Measurements from ENCODE around the gene LDLRAD3.

- TF ChIP-seq POLR2AphosphoS5 (IDR thresholded peaks at IDR 0.05; ENCODE audit: low read depth, low read length) (no peak), ZNF274 (IDR thresholded peaks at IDR 0.05; ENCODE audit: low read depth, low read length) (no peak), JUND (IDR thresholded peaks at IDR 0.05) (no peak), POLR2A (IDR thresholded peaks at IDR 0.05; ENCODE audit: borderline replicate concordance, extremely low read depth, insufficient read depth, insufficient read length) (no peak), TCF7L2 (IDR thresholded peaks at IDR 0.05; ENCODE audit: borderline replicate concordance, extremely low read depth, insufficient read depth, insufficient read length) (no peak), YY1 (IDR thresholded peaks at IDR 0.05; ENCODE audit: extremely low read depth, insufficient replicate concordance, low read depth, low read length) (no peak), EZH2 (IDR thresholded peaks at IDR 0.05) (no peak), EZH2phosphoT487 (IDR thresholded peaks at IDR 0.05; ENCODE audit: borderline replicate concordance) (no peak), CEBPB (IDR thresholded peaks at IDR 0.05; ENCODE audit: low read depth) (no peak), CBX3 (IDR thresholded peaks at IDR 0.05; ENCODE audit: low read depth) (no peak), EGR1 (IDR thresholded peaks at IDR 0.05; ENCODE audit: low read depth) (no peak), ATF3 (IDR thresholded peaks at IDR 0.05) (no peak)
- TF ChIP-seq, protein P1, sequence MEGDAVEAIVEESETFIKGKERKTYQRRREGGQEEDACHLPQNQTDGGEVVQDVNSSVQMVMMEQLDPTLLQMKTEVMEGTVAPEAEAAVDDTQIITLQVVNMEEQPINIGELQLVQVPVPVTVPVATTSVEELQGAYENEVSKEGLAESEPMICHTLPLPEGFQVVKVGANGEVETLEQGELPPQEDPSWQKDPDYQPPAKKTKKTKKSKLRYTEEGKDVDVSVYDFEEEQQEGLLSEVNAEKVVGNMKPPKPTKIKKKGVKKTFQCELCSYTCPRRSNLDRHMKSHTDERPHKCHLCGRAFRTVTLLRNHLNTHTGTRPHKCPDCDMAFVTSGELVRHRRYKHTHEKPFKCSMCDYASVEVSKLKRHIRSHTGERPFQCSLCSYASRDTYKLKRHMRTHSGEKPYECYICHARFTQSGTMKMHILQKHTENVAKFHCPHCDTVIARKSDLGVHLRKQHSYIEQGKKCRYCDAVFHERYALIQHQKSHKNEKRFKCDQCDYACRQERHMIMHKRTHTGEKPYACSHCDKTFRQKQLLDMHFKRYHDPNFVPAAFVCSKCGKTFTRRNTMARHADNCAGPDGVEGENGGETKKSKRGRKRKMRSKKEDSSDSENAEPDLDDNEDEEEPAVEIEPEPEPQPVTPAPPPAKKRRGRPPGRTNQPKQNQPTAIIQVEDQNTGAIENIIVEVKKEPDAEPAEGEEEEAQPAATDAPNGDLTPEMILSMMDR (IDR thresholded peaks at IDR 0.05 in 2 of 3, conservative IDR thresholded peaks at IDR 0.05 in 1 of 3; ENCODE audit: borderline replicate concordance in 1 of 3, insufficient read depth in 1 of 3, low read depth in 2 of 3, low read length in 2 of 3) = no peak
These were observed 90.1 kb downstream of the LDLRAD3 start for GRCh38 chr11:36033936-36034335.
